Adrenal gland (tissue), 5 donors: ENCODE results near the gene CNOT6.

ENCODE experiments used
- CTCF ChIP-seq, 6 experiments: fragments of 450-650 bp in 4 of 6; fragments of 200-600 bp in 2 of 6; sonication (generic) in 1 of 6; IDR thresholded peaks; 1 replicate in 5 of 6; 2 replicates in 1 of 6; pipeline versions ENCODE4 v1.5.1 to v1.8.0; 2016 to 2021; ENCODE audit warnings: antibody characterized with exemption in 6 of 6, mild to moderate bottlenecking in 2 of 6, moderate library complexity in 1 of 6
- POLR2A ChIP-seq, 2 donors: fragments of 450-650 bp; IDR thresholded peaks; one replicate each; pipeline ENCODE4 v1.6.1; 2017; ENCODE audit warnings: antibody characterized with exemption in 2 of 2, mild to moderate bottlenecking in 2 of 2, moderate library complexity in 1 of 2
- donor health status: DM: no; HTN: no; CAD: no.

GRCh38 chr5:180492226-180492903, 1.8 kb upstream of the CNOT6 start:
- TF ChIP-seq CTCF (IDR thresholded peaks at IDR 0.05) (no peak), POLR2A (IDR thresholded peaks at IDR 0.05) (no peak)
